ENCODE data around the gene CABLES1.

- TF ChIP-seq, protein P1, sequence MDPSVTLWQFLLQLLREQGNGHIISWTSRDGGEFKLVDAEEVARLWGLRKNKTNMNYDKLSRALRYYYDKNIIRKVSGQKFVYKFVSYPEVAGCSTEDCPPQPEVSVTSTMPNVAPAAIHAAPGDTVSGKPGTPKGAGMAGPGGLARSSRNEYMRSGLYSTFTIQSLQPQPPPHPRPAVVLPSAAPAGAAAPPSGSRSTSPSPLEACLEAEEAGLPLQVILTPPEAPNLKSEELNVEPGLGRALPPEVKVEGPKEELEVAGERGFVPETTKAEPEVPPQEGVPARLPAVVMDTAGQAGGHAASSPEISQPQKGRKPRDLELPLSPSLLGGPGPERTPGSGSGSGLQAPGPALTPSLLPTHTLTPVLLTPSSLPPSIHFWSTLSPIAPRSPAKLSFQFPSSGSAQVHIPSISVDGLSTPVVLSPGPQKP (IDR thresholded peaks at IDR 0.05; ENCODE audit: low read depth, low read length), result no peak
- no peak for TF ChIP-seq CTCF (IDR thresholded peaks at IDR 0.05)
- no peak for TF ChIP-seq SMC3 (IDR thresholded peaks at IDR 0.05)
- no peak for TF ChIP-seq ZFP36 (IDR thresholded peaks at IDR 0.05; ENCODE audit: borderline replicate concordance, partially characterized antibody)
These were observed 76.9 kb downstream of the CABLES1 start for GRCh38 chr18:23212161-23212560.
